Measurements from ENCODE around the gene LRRC75A.
A peak's percentile ranks its signal among the peaks of the same experiment; 100 is the strongest.
"Not testable (repeated sequence)": the region's sequence is repeated elsewhere in the genome, so short reads cannot be mapped to it uniquely, and the experiment has no call there.

Gene LRRC75A

DNA sequence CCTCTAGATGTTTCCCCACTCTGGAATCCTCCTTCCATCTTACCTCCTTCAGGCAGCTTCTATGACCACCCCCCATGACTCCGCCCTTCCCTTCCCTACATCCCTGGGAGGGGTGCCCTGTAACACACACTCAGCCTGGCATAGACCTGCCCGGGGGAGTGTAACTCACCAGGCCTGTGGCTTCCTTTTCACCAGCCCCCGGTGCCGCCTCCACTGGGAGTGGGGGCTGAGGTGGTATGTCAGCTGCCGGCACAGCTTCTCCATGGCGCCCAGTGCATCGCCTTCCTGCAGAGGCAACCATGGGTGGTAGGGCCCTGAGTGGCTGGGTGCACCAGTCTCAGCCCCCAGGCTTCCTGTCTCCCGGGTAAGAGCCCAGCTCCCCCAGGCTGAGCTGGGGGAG lies 44.3 kb downstream of the LRRC75A start:
- no peak for DNase-seq

- DNase-seq = no peak
These were observed 45.5 kb downstream of the LRRC75A start for GRCh38 chr17:16446338-16446983.

GRCh38 chr17:16444258-16444886 lies 47.6 kb downstream of the LRRC75A start:
- DNase-seq = no peak

- DNase-seq = no peak
These were observed 48.3 kb downstream of the LRRC75A start for GRCh38 chr17:16443511-16444257.

DNA sequence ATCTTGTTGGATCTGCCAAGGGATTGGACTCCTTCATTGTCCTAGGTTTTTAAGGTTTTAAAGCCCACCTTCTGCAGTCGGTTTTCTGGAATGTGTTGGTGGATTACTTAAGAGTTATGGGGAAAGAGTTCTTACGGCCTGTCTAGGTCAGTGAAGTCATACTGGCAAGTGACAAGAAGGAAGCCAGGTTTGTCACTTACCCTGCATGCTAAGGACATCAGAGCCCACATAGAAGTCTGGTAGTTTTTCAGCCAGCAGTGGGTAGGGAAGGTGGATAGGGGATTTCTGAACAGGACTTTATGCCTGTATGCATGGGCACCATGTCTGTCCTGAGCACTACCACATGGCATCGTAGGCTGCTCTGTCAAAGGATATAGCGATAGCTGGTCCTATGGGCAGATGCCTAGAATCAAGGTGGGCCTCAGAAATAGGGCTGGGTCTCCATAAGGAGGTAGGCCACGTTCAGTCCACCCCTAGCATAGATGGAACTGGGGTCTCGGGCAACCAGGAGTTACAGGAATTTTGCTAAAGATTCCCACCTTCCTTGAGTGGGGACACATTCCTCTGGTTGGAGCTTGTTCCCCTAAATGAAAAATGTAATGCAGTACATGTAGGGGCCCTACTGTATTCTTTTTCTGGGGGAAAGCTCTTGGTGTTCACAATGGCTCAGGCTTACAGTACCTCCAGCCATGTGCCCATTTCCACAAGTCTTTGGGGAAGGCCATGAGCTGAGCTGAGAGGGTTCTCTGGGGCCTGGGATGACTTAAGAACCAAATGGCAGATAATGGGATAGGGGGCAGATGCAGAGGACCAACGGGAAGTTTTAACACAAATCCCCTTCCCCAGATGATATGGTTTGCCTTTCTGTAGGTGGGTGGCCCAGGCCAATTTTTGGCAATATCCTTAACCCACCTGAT lies 49.1 kb downstream of the LRRC75A start:
- no peak for DNase-seq

- DNase-seq = no peak
These were observed 49.9 kb downstream of the LRRC75A start for GRCh38 chr17:16442141-16442540.

DNA sequence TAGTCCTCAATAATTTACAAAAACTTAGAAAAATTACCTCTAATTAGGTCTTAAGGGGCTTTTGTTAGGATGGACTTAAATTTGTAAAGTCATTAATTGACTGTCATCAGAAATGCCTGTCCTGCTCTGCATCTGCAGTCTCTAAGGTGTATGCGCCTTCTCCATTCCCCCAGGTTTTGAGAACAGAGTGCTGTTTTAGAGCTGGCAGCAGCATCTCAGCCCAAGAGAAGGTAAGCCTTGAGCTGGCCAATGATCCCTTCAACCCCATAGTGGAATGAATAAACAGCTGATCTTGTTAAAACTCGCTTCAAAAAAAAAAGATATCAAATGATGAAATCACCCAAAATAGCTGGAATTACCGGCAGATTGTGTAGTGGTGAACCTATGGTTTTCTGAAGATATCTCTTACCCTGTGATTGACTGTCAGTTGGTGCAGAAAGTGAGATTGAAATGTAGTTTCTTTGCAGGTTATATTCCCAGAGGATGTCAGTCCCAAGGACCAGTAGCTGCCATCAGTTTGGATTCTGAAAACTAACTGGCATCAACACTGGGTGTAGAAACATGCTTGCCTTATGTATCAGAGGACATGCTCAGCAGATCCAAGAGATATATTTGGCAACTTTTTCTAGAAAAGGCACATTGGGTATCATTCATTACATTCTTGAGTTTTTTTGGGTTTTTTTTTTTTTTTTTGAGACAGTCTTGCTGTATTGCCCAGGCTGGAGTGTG lies 50.9 kb downstream of the LRRC75A start:
- no peak for DNase-seq

GRCh38 chr17:16440354-16440753 lies 51.6 kb downstream of the LRRC75A start:
- DNase-seq = not testable (repeated sequence)

- peak in 3 of 6 experiments; percentile 18 to 30 (median 27) for DNase-seq
These were observed 52.1 kb downstream of the LRRC75A start for GRCh38 chr17:16439811-16440351.

DNA sequence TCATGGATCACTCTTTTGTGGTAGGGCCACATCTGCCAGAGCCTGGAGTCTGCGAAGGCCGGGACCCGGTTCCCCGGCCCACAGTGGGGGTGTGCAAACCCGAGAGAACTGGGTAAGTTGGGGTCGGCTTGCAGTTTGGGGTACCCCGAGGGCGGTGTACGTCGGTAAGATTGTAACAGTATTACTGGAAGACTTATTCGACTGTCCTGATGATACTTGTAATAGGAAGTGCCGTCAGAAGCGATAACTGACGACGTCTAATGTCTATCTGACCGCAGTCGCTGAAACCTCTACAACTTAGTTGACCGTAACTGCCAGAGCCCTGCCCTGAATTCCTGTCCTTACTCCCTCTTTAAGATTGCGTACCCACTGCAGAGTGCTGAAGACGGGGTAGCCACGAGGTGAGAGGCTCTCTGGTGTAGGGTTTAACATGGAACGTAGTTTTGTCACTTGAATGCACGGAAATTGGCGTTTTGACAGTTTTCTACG lies 52.6 kb downstream of the LRRC75A start:
- peak in 2 of 6 experiments; percentile 49 to 55 for DNase-seq

DNA sequence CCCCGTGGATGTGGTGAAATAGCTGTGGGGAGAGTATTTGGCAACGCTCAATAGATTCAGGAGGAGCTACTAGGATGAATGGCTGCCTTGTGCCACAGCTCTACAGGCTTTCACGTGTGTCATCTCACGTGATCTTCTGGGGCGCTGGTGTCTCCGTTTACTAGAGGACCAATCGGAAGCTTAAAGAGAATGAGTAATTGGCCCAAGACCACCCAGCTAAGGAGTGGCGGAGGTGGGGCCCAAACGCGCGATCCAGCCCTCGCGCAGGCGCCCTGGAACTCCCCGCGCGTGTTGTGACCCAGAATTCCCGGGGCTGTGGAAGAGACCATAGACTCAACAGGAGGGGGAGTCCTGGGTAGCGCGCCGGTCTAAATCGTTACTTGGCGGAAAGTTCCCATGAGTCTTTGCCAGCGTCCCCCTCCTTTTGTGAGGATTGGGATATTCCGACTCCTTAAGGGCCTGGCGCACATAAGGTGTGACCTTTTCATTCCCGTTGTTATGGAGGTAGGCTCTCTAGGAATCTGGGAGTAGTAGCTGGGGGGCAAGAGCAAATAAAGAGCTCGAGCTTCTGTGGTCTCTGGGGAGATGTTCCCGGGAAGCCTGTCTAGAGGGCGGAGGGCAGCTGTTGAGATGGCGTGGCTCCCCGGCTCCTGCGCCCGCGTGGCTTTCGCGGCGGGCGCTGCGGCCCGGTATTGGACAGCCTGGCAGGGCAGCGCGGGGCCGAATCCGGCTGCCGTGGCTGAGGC lies 53.3 kb downstream of the LRRC75A start:
- peak; percentile 84 to 96 (median 94) for DNase-seq

GRCh38 chr17:16438173-16438556 lies 53.8 kb downstream of the LRRC75A start:
- DNase-seq = no peak

GRCh38 chr17:16437083-16437482 lies 54.9 kb downstream of the LRRC75A start:
- no peak for DNase-seq

DNA sequence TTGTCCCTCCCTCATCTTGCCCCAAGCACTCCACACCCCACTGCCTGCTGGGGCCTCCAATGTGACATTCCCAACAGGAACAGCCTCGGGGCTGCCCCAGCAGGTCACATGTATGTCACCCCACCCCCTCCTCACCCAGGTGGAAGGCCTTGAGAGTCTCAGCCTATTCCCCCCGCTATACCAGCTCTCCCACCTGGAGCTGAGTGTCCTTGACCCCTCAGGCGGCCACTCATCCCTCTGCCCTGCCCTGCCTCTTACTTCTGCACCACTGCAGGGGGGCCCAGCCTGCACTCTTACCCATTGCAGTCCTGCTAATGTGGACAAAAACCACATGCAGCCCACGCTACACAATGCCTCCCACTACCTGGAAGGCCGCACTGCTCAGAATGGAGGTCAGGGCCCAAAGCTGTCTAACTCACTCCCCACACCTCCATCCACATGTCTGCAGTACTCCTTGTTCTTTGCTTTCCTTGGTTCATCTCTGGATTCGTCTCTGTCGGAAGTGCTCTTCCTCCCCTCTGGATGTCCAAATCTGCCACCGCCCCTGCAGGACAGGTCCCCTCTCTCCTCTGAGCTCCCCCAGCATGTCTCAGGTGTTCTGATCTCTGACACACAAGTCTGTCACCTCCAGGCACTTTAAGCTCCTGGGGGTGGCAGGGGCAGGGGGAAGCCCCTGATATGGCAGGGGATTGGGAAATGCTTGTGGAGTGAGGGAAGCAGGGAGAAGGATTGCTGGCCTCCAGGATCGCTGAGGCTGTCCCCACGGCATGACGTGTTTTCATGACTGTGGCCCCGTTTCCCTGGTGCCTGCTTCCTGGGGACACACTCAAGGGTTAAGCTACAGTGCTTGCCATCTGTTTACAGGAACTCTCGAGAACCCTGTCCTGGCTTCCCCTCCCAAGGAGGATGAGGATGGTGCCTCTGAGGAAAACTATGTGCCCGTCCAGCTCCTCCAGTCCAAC lies 55.8 kb downstream of the LRRC75A start:
- no peak for DNase-seq

GRCh38 chr17:16434662-16435061 lies 57.3 kb downstream of the LRRC75A start:
- no peak for DNase-seq

GRCh38 chr17:16433514-16433913 lies 58.5 kb downstream of the LRRC75A start:
- no peak for DNase-seq

DNA sequence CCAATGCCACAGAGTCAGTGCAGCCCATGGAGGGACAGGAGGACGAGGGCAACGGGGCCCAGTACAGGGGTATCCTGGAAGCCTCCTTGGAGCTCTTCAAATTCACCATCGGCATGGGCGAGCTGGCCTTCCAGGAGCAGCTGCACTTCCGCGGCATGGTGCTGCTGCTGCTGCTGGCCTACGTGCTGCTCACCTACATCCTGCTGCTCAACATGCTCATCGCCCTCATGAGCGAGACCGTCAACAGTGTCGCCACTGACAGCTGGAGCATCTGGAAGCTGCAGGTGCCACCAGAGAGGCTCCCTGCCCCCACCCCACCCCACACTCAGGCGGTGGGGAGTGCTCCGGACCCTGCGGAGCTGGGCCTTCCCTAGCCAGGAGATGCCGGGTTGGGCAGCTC lies 60.0 kb downstream of the LRRC75A start:
- no peak for DNase-seq

DNA sequence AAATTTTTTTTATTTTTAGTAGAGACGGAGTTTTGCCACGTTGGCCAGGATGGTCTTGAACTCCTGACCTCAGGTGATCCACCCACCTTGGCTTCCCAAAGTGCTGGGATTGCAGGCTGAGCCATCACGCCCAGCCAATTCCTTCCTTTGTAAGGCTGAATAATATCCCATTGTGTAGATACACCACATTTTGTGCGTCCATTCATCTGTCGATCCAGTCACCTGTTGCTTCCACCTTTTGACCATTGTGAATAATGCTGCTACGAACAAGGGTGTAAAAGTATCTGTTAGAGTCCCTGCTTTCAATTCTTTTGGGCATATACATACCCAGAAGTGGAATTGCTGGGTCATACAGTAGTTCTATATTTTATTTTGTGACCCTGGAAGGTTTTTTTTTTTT lies 61.3 kb downstream of the LRRC75A start:
- DNase-seq = no peak

- no peak for DNase-seq
These were observed 62.9 kb downstream of the LRRC75A start for GRCh38 chr17:16429083-16429482.

Data from stimulated activated naive CD4-positive, alpha-beta T cell (primary cell).